Fibroblast of pulmonary artery (primary cell): ENCODE data around the gene UBE4A.

ENCODE experiments used
- DNase-seq: peaks from one replicate; pipeline ENCODE4 v3.0.0-alpha.2; 2010; ENCODE audit warnings: low read depth
- H3K4me3 ChIP-seq: replicated peaks from 2 replicates; pipeline ENCODE4 v1.5.1; 2011; ENCODE audit warnings: low read depth, mild to moderate bottlenecking, control low read depth, low read length, moderate library complexity
- CTCF ChIP-seq: IDR thresholded peaks from 2 replicates; pipeline ENCODE4 v1.5.1; 2011; ENCODE audit warnings: mild to moderate bottlenecking, control low read depth, low read length, inconsistent platforms; ENCODE audit errors: missing control alignments

UBE4A gene

GRCh38 chr11:118435893-118436624, 76.7 kb downstream of the UBE4A start, which contains the start of gene KMT2A:
Gene KMT2A (plus strand): TSS chr11:118436492. CDS start chr11:118436513, 21 bp downstream.
- DNase-seq = peak; percentile 97
- TF ChIP-seq CTCF = no peak
- peak within 1 kb of the TSS; percentile 71 for H3K4me3 ChIP-seq

- DNase-seq = no peak
- peak overlapping the region; percentile 71 for H3K4me3 ChIP-seq
- TF ChIP-seq CTCF = no peak
Observed at GRCh38 chr11:118436639-118437207, 77.3 kb downstream of the UBE4A start.

GRCh38 chr11:118437208-118438125, 78.1 kb downstream of the UBE4A start:
- no peak for DNase-seq
- peak overlapping the region; percentile 71 for H3K4me3 ChIP-seq
- no peak for TF ChIP-seq CTCF

- peak; percentile 86 for DNase-seq
- TF ChIP-seq CTCF = no peak
- H3K4me3 ChIP-seq = peak overlapping the region; percentile 71
Observed at GRCh38 chr11:118438314-118438931, 79.0 kb downstream of the UBE4A start.

- H3K4me3 ChIP-seq = no peak overlapping the region
- TF ChIP-seq CTCF = no peak
- DNase-seq = no peak
Observed at GRCh38 chr11:118439646-118440045, 80.2 kb downstream of the UBE4A start.

- DNase-seq = no peak
- no peak overlapping the region for H3K4me3 ChIP-seq
- TF ChIP-seq CTCF = no peak
Observed at GRCh38 chr11:118441770-118442275, 82.4 kb downstream of the UBE4A start.
